Endothelial cell of umbilical vein (primary cell): Measurements from ENCODE around the gene ZNRD2. TPM values are rescaled to one million over a fixed set of nuclear protein-coding genes. Genes with fewer than 3 reads are reported as not detected.

Experiments
- BruUV-seq: library from RNA; stranded (reverse); fragments of 400-500 nt; replicated peaks from 2 replicates; lab custom pipeline; 2021; lab: Mats Ljungman, UMichigan
- CTCF ChIA-PET: fragments of 300-600, 350-600 bp; sonication (Branson Sonifier 250); formaldehyde crosslinking; loops from one replicate; lab custom pipeline; 2021; ENCODE audit warnings: antibody characterized with exemption, inconsistent platforms; lab: Charles Lee
- POLR2A ChIA-PET: fragments of 300-600, 350-600 bp; sonication (Branson Sonifier 250); formaldehyde crosslinking; loops from one replicate; lab custom pipeline; 2021; ENCODE audit warnings: antibody characterized with exemption, inconsistent platforms; lab: Charles Lee
- DNase-seq: peaks from one replicate; pipeline ENCODE4 v3.0.0-alpha.2; 2011; ENCODE audit warnings: low read depth, low spot score
- FAIRE-seq: peaks from 2 replicates; lab custom pipeline; 2011; peaks lifted over from hg19 to GRCh38; lab: Jason Lieb, UNC
- H2AFZ ChIP-seq: 2 replicates; pipeline ENCODE4 v1.6.0; 2012; ENCODE audit warnings: low read depth, low read length, control low read depth, inconsistent platforms
- H3K27ac ChIP-seq: 2 replicates; pipeline ENCODE4 v1.5.1; 2011; ENCODE audit warnings: low read depth, mild to moderate bottlenecking, control low read depth, low read length, moderate library complexity; ENCODE audit not compliant: insufficient read depth
- H3K27me3 ChIP-seq, 2 experiments: 2 replicates each; pipeline versions ENCODE4 v1.6.0 to v1.6.1; 2011; ENCODE audit warnings: low read length in 2 of 2, mixed read lengths in 1 of 2; ENCODE audit not compliant: control insufficient read depth in 2 of 2, insufficient read depth in 2 of 2
- H3K36me3 ChIP-seq, 2 experiments: 2 replicates in 1 of 2; 3 replicates in 1 of 2; pipeline ENCODE4 v1.5.1; 2011; ENCODE audit warnings: low read length in 2 of 2, mild to moderate bottlenecking in 1 of 2, moderate library complexity in 1 of 2; ENCODE audit not compliant: control insufficient read depth in 2 of 2, insufficient read depth in 2 of 2; ENCODE audit errors: extremely low read depth in 1 of 2
- H3K4me1 ChIP-seq: 3 replicates; pipeline ENCODE4 v1.5.1; 2011; ENCODE audit warnings: mild to moderate bottlenecking, low read length; ENCODE audit not compliant: control insufficient read depth, insufficient read depth; ENCODE audit errors: extremely low read depth
- H3K4me2 ChIP-seq: 2 replicates; pipeline ENCODE4 v1.6.1; 2011; ENCODE audit warnings: low read length, control low read depth, mixed read lengths; ENCODE audit not compliant: insufficient read depth
- H3K4me3 ChIP-seq, 3 experiments: fragments of 200-600 bp in 1 of 3; sonication (generic), shearing (Covaris generic) in 1 of 3; replicated peaks in 1 of 3; 2 replicates each; pipeline ENCODE4 v1.5.1; 2011 to 2016; ENCODE audit warnings: control low read depth in 3 of 3, low read length in 3 of 3, mild to moderate bottlenecking in 2 of 3, inconsistent platforms in 1 of 3, low read depth in 1 of 3, moderate library complexity in 1 of 3; ENCODE audit not compliant: insufficient read depth in 1 of 3
- H3K79me2 ChIP-seq: 2 replicates; pipeline ENCODE4 v1.6.0; 2012; ENCODE audit warnings: low read length, inconsistent platforms; ENCODE audit not compliant: control insufficient read depth, insufficient read depth
- H3K9ac ChIP-seq: replicated peaks from 2 replicates; pipeline ENCODE3; 2011; ENCODE audit warnings: low read length, control low read depth; ENCODE audit not compliant: insufficient read depth; ENCODE audit errors: extremely low read depth
- H3K9me1 ChIP-seq: replicated peaks from 3 replicates; pipeline ENCODE4 v1.6.0; 2011; ENCODE audit warnings: mild to moderate bottlenecking, low read length; ENCODE audit not compliant: control insufficient read depth, insufficient read depth; ENCODE audit errors: extremely low read depth
- H3K9me3 ChIP-seq: replicated peaks from 2 replicates; pipeline ENCODE4 v1.5.1; 2012; ENCODE audit warnings: low read length, inconsistent platforms; ENCODE audit not compliant: control insufficient read depth, insufficient read depth
- H4K20me1 ChIP-seq: replicated peaks from 2 replicates; pipeline ENCODE3; 2011; ENCODE audit warnings: mild to moderate bottlenecking, low read length; ENCODE audit not compliant: control insufficient read depth, insufficient read depth; ENCODE audit errors: extremely low read depth
- EZH2 ChIP-seq: IDR thresholded peaks from 2 replicates; pipeline ENCODE4 v1.6.1; 2012; ENCODE audit warnings: borderline replicate concordance, low read depth, mild to moderate bottlenecking, moderate library complexity, low read length, inconsistent platforms; ENCODE audit not compliant: severe bottlenecking
- FOS ChIP-seq: IDR thresholded peaks from 2 replicates; pipeline ENCODE4 v1.6.1; 2011; ENCODE audit warnings: mild to moderate bottlenecking, low read length, moderate library complexity, borderline replicate concordance; ENCODE audit not compliant: insufficient read depth
- GATA2 ChIP-seq: IDR thresholded peaks from 2 replicates; pipeline ENCODE4 v1.7.0; 2011; ENCODE audit warnings: low read depth, mild to moderate bottlenecking, moderate library complexity, mixed read lengths, low read length; ENCODE audit not compliant: insufficient read length, insufficient read depth
- JUN ChIP-seq: IDR thresholded peaks from 2 replicates; pipeline ENCODE4 v1.6.1; 2011; ENCODE audit warnings: borderline replicate concordance, low read depth; ENCODE audit not compliant: insufficient read length, insufficient read depth
- MAX ChIP-seq: IDR thresholded peaks from 2 replicates; pipeline ENCODE4 v1.6.1; 2011; ENCODE audit not compliant: insufficient read depth, insufficient read length
- MYC ChIP-seq: IDR thresholded peaks from one replicate; pipeline ENCODE4 v1.6.1; 2011; ENCODE audit warnings: mild to moderate bottlenecking, low read depth, low read length
- POLR2A ChIP-seq: IDR thresholded peaks from 2 replicates; pipeline ENCODE4 v1.6.1; 2012; ENCODE audit warnings: low read depth, mild to moderate bottlenecking, control low read depth, low read length
- POLR2AphosphoS5 ChIP-seq: IDR thresholded peaks from 2 replicates; pipeline ENCODE4 v1.6.1; 2012; ENCODE audit warnings: low read depth, mild to moderate bottlenecking, control low read depth, low read length, moderate library complexity; ENCODE audit not compliant: insufficient read depth
- dilution Hi-C: fragments of 300-500 bp; cut with MboI; formaldehyde crosslinking; loops from one replicate; pipeline ENCODE4 v1.15.0; 2019; ENCODE audit warnings: low sequenced_read_pairs; ENCODE audit not compliant: extremely low pct_ligation_motif_present
- intact Hi-C: fragments of 100-400 bp; cut with micrococcal nuclease; formaldehyde crosslinking; loops from one replicate; pipeline ENCODE4 v1.10.0; 2022
- polyA plus RNA-seq, 4 experiments: library from polyadenylated mRNA; depleted of rRNA in 3 of 4; stranded (reverse) in 3 of 4; unstranded in 1 of 4; fragments of >200 nt; gene quantifications; 2 replicates each; pipeline versions ENCODE4 v1.2.1 to v1.2.3, GENCODE V29; 2011 to 2012; ENCODE audit warnings: missing spikeins in 1 of 4
- total RNA-seq: library from RNA; stranded (reverse); gene quantifications from 2 replicates; pipeline ENCODE4 v1.2.3, GENCODE V29; 2021
- TF ChIP-seq, protein P1 (sequence below), 2 donors: IDR thresholded peaks; 1 replicate in 1 of 2; 2 replicates in 1 of 2; pipeline ENCODE4 v1.5.1; 2011; ENCODE audit warnings: low read length in 2 of 2, mild to moderate bottlenecking in 2 of 2, moderate library complexity in 2 of 2, control low read depth in 1 of 2, inconsistent platforms in 1 of 2, low read depth in 1 of 2; ENCODE audit not compliant: insufficient read depth in 1 of 2; ENCODE audit errors: extremely low read depth in 1 of 2

ZNRD2 gene
- total and polyA plus RNA-seq, 2 donors (not counting 3 experiments of a cell fraction or from before 2014, with no cell fraction given), result 40.8 to 96.7 TPM

GRCh38 chr11:65583589-65583988 lies 13.3 kb downstream of the ZNRD2 start:
- Histone ChIP-seq H3K4me3 (no peak overlapping the region), H2AFZ (no peak overlapping the region), H3K9ac (no peak overlapping the region), H3K4me1 (no peaks in the 10 kb centered on the region), H3K36me3 (no peaks in the 10 kb centered on the region), H3K27ac (no peak overlapping the region), H3K27me3 (no peaks in the 10 kb centered on the region), H4K20me1 (no peaks in the 10 kb centered on the region), H3K4me2 (no peak overlapping the region), H3K79me2 (no peaks in the 10 kb centered on the region), H3K9me3 (no peaks in the 10 kb centered on the region), H3K9me1 (no peaks in the 10 kb centered on the region)
- no peak for TF ChIP-seq MYC
- TF ChIP-seq, protein P1, sequence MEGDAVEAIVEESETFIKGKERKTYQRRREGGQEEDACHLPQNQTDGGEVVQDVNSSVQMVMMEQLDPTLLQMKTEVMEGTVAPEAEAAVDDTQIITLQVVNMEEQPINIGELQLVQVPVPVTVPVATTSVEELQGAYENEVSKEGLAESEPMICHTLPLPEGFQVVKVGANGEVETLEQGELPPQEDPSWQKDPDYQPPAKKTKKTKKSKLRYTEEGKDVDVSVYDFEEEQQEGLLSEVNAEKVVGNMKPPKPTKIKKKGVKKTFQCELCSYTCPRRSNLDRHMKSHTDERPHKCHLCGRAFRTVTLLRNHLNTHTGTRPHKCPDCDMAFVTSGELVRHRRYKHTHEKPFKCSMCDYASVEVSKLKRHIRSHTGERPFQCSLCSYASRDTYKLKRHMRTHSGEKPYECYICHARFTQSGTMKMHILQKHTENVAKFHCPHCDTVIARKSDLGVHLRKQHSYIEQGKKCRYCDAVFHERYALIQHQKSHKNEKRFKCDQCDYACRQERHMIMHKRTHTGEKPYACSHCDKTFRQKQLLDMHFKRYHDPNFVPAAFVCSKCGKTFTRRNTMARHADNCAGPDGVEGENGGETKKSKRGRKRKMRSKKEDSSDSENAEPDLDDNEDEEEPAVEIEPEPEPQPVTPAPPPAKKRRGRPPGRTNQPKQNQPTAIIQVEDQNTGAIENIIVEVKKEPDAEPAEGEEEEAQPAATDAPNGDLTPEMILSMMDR (IDR thresholded peaks at IDR 0.05; ENCODE audit: extremely low read depth in 1 of 2, insufficient read depth in 1 of 2, low read depth in 1 of 2, low read length in 2 of 2), result no peak
- TF ChIP-seq GATA2, result no peak
- TF ChIP-seq MAX, result no peak
- no peak for TF ChIP-seq POLR2AphosphoS5
- TF ChIP-seq POLR2A, result no peak
- TF ChIP-seq EZH2, result no peak
- no peak for TF ChIP-seq JUN
- TF ChIP-seq FOS, result no peak
- intact Hi-C loops (no loop called here), dilution Hi-C loops (no loop called here)
- no peak for FAIRE-seq
- ChIA-PET POLR2A (no interaction called here), CTCF (interaction anchor here (0.9 to 2.8 kb wide), 3 partner anchors 8 to 31 kb away, joined by 3 to 18 read pairs (median 3); no protein-coding TSS in a partner anchor)
- no peak for DNase-seq
- BruUV-seq, result no TSS peak
